SH-SY5Y (cell line): ENCODE data around the gene NAV2.

Source experiments
- GATA2 ChIP-seq: IDR thresholded peaks from 2 replicates; pipeline ENCODE4 v1.6.1; 2011; ENCODE audit warnings: mild to moderate bottlenecking, low read depth, low read length
- GATA3 ChIP-seq: IDR thresholded peaks from 2 replicates; pipeline ENCODE4 v1.6.1; 2011; ENCODE audit warnings: low read depth, mild to moderate bottlenecking, low read length, moderate library complexity

DNA sequence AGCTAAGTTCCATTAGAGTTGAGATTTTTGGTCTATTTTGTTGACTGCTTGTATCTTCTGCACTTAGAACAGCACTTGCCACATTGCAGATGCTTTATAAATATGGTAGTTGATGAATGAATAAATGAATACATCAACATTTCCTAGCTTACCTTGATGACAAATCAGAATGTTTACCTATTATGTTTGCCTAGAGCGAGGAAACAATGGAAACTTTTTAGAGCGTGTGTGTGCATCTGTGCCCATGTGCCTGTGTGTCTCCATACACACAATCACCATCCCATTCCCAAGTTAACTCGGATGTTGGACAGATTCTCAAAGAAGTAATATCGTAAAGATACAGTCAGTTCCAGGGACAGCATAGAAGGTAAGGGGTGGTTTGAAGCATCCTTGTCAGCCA is 308.6 kb downstream of the NAV2 start:
- TF ChIP-seq GATA2: no peak
- no peak for TF ChIP-seq GATA3
